Stimulated activated naive CD8-positive, alpha-beta T cell treated with anti-CD3 and anti-CD28 coated beads, Interleukin-15, Interleukin-2, amounts not matched to agents 100 ng/mL and 50 ng/mL, for 24 hours (primary cell): ENCODE data around the gene PPP1R13B.

Source experiments
- H3K27ac Mint-ChIP-seq: one replicate; pipeline ENCODE4 v1.8.0; 2021; ENCODE audit warnings: mild to moderate bottlenecking, mixed read lengths
- H3K27me3 Mint-ChIP-seq: one replicate; pipeline ENCODE4 v1.8.0; 2021; ENCODE audit warnings: mixed read lengths
- H3K36me3 Mint-ChIP-seq: one replicate; pipeline ENCODE4 v1.8.0; 2021; ENCODE audit warnings: low read depth, mixed read lengths
- H3K4me1 Mint-ChIP-seq: one replicate; pipeline ENCODE4 v1.8.0; 2021; ENCODE audit warnings: low read depth, mixed read lengths
- H3K4me3 Mint-ChIP-seq: one replicate; pipeline ENCODE4 v1.8.0; 2021; ENCODE audit warnings: mild to moderate bottlenecking, mixed read lengths
- H3K9me3 Mint-ChIP-seq: one replicate; pipeline ENCODE4 v1.8.0; 2021; ENCODE audit warnings: mixed read lengths

Gene PPP1R13B

DNA sequence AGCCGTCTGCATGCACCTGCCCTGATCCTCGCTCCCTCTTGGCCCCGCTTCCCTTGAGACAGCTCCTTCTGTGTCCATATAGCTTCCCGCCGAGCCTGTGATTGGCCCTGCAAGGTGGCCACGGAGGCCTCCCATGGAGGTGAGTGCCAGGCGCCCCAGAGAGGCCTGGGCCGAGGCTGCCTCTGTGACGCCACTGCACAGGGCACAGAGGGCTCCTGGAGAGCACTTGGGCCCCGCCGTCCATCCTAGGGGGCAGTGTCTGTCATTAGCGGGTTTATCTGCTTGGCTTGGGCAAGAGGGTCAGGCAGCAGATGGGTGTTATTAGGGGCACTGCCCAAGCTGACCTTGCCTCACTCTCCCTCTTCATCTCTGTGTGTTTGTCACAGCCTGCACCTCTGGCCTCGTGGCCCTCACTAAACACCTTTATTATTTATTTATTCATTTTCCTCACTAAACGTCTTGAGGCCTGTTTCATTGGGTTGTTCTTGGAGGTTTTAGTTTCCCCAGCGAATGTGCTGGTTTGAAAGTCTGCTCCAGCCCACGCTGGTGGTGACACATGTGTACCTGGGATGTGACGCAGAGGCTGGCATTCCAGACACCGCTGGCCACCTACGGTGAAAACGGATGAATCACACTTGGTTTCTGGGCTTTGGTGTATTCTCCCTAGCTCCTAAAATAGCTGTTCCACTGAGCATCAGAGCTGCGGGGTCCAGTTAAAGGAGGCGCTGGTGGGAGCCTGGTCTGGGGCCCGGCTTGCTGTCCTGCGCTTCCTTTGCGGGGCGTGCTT is 125.8 kb downstream of the PPP1R13B start:
- H3K4me1 Mint-ChIP-seq = peaks cover 39% of the 10 kb centered on the region
- no peaks in the 10 kb centered on the region for H3K36me3 Mint-ChIP-seq
- H3K27me3 Mint-ChIP-seq = no peaks in the 10 kb centered on the region
- no peaks in the 10 kb centered on the region for H3K9me3 Mint-ChIP-seq
- H3K4me3 Mint-ChIP-seq = no peak overlapping the region
- H3K27ac Mint-ChIP-seq = no peak overlapping the region

DNA sequence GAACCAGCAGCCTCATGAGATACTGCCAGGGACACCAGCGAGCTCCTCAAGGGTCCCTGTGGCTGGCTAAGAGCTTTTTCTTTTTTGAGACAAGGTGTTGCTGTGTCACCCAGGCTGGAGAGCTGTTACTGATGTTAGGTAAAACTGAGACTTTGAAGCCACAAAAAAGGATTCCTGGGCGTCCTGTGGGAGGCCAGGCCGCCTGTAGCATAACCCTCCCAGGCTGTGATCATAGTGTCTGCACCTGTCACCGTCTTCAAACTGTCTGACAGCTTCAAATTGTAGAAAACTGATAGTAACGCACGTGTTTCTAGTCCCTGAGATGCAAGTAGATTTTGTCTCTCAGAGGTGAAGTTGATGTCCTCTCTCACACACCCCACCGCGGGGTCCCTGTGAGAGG is 127.6 kb downstream of the PPP1R13B start:
- no peak overlapping the region for H3K27ac Mint-ChIP-seq
- H3K9me3 Mint-ChIP-seq = no peaks in the 10 kb centered on the region
- H3K27me3 Mint-ChIP-seq = no peaks in the 10 kb centered on the region
- no peak overlapping the region for H3K4me3 Mint-ChIP-seq
- H3K4me1 Mint-ChIP-seq = peaks cover 42% of the 10 kb centered on the region
- no peaks in the 10 kb centered on the region for H3K36me3 Mint-ChIP-seq

DNA sequence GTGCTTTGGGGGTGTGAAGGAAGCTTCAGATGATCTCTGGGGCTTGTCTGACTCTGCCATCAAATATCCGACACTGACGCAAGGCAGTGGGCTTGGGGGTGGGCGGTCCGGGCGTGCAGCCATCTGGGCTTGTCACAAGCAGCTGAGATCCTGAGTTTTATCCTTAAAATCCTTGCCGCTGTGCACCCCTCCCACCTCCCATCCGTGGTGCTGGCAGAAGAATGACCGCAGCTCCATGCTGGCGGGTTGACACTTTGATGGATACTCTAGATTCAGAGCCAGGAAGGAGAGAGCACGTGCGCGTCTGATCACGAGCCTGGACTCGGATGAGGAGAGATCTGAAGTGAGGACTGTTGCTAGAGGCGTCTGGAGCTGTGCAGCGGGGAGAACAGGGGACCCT is 128.8 kb downstream of the PPP1R13B start:
- H3K27ac Mint-ChIP-seq = no peak overlapping the region
- H3K27me3 Mint-ChIP-seq = no peaks in the 10 kb centered on the region
- H3K9me3 Mint-ChIP-seq = no peaks in the 10 kb centered on the region
- H3K4me1 Mint-ChIP-seq = peaks cover 50% of the 10 kb centered on the region
- H3K4me3 Mint-ChIP-seq = no peak overlapping the region
- H3K36me3 Mint-ChIP-seq = peaks cover 7% of the 10 kb centered on the region

DNA sequence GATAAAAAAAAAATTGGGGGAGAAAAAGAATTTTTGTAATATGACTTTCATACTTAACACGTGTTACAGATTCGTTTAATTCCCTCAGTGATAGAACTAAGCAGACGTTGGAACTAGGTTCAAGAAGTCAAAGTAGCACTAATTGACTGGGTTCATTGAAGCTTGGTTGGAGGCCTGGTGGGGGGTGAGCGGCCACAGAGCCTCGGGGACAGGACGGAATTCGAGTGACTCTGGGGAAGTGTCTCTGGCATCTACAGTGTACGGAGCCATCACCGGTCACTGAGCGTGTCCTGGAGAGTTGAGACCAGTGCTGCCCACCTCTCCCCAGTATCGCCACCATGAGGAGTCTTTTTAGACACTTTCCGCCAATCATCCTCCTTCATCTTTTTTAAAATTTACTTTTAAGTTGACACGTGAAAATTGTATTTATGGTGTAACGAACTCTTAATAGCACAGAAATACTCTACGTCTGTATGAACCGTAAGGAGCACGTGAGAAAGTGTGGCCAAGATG is 130.4 kb downstream of the PPP1R13B start:
- Mint-ChIP-seq H3K4me3 (peak overlapping the region; percentile 87), H3K9me3 (no peaks in the 10 kb centered on the region), H3K4me1 (peaks cover 59% of the 10 kb centered on the region), H3K27me3 (no peaks in the 10 kb centered on the region), H3K27ac (no peak overlapping the region), H3K36me3 (peaks cover 7% of the 10 kb centered on the region)

DNA sequence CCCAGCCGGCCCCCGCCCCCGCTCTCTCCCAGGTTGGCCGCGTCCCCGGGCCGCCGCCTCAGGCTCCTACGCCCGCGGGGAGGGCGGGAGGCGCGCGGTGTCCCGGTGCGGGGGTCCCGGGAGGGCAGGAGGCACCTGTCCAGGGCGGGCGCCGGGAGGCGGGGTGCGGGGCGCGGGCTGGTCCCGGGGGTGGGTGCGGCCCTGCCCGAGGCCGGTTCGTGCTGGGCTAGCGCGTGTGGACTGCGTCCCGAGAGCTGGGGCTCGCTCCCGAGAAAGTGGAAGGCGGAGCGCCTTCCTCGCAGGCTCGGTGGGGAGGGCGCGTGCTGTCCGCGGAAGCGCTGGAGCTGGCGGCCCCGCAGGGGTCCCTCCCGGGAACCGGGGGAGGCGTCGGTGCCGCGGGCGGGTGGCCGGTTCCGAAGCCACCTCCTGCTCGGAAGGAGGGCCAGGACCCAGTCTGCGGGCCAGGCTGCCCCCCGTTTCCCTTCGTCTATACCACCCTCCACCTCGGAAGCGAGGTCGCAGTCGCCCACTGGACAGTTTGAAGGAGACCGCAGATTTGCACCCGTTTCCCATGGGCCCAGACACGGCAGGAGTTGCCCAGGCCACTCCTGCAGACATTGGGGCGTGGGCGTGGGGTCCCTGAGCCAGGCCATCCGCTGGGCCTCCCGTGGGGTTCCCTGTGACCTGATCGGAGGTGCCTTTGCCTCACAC is 131.1 kb downstream of the PPP1R13B start:
- Mint-ChIP-seq H3K9me3 (no peaks in the 10 kb centered on the region), H3K27me3 (no peaks in the 10 kb centered on the region), H3K36me3 (peaks cover 7% of the 10 kb centered on the region), H3K4me1 (peaks cover 52% of the 10 kb centered on the region), H3K27ac (no peak overlapping the region), H3K4me3 (peak overlapping the region; percentile 87)

DNA sequence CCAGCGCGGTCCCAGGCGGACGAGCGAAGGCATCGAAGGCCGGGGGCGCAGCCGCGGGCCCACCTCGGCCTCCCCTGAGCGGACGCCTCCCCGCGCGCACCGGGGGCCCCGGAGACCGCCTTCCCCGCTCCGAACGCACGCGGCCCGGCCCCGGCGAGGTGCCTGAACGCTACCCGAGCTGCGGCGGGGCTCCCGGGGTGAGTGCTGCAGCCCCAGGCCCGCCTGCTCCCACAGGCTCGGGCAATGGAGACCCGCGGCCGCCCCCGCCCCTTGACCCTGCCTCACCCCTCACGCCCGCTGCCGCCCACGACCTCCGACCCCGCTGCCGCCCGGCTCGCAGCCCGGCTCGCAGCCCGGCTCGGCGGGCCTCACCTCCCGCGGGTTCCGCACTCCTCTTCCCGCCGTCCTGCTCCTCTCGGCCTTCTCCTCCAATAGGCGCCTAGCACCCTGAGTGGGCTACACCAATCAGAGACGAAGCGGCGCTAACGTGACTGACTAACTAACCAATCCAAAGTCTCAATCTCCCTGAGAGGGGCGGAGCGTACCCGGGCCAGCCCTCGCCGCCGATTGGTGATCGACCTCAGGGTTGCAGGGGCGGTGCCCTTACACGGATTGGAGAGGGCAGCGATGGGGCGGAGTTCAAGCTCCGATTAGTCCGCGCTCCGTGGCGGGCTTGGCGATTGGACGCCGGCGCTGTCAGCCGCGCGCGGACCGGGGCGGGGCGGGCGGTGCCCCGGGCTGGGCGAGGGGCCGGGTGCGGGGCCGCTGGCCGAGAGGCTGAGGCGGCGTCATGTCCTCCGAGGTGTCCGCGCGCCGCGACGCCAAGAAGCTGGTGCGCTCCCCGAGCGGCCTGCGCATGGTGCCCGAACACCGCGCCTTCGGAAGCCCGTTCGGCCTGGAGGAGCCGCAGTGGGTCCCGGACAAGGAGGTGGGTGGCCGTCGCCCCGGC is 132.0 kb downstream of the PPP1R13B start, which contains the start of the genes XRCC3 and ZFYVE21:
XRCC3 (minus strand) TSS at position 400 of the 949 bp plus-strand sequence. CDS start 4,364 bp downstream, outside the sequence.
ZFYVE21 (plus strand) TSS at position 759 of the 949 bp plus-strand sequence; CDS start at position 791, 32 bp downstream.
- Mint-ChIP-seq H3K27ac (peak within 1 kb of the TSS; percentile 94), H3K27me3 (no peaks in the 10 kb centered on the region), H3K4me1 (peaks cover 51% of the 10 kb centered on the region), H3K9me3 (no peaks in the 10 kb centered on the region), H3K36me3 (peaks cover 12% of the 10 kb centered on the region), H3K4me3 (peak within 1 kb of the TSS; percentile 87)

DNA sequence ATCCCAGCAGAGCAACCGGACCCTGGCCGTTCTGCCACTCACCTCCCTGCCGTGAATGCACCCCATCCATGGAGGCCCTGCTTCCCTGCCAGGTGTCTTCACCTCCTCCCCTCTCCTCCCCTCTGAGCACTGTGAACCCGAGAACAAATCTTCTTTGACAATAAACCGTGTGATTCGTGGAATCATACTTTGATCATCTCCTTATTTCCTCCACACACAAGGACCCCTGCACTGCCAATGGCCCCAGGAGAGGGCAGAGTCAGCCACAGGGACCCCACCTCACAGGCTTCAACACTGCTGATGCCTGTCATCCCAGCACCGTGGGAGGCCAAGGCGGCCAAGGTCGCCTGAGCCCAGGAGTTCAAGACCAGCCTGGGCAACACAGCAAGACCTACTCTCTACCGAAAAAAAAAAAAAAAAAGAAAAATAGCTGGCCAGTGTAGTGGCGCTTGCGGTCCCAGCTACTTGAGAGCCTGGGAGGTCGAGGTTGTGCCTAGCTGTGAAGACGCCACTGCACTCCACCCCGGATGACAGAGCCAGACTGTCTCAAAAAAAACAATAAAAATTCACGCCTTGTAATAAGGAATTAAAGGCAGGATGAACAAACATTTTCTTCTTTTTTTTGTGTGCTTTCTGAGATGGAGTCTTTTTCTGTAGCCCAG is 133.2 kb downstream of the PPP1R13B start:
- H3K36me3 Mint-ChIP-seq = peaks cover 18% of the 10 kb centered on the region
- H3K27ac Mint-ChIP-seq = peak overlapping the region; percentile 80
- no peaks in the 10 kb centered on the region for H3K27me3 Mint-ChIP-seq
- H3K4me3 Mint-ChIP-seq = peak overlapping the region; percentile 87
- peaks cover 40% of the 10 kb centered on the region for H3K4me1 Mint-ChIP-seq
- no peaks in the 10 kb centered on the region for H3K9me3 Mint-ChIP-seq

DNA sequence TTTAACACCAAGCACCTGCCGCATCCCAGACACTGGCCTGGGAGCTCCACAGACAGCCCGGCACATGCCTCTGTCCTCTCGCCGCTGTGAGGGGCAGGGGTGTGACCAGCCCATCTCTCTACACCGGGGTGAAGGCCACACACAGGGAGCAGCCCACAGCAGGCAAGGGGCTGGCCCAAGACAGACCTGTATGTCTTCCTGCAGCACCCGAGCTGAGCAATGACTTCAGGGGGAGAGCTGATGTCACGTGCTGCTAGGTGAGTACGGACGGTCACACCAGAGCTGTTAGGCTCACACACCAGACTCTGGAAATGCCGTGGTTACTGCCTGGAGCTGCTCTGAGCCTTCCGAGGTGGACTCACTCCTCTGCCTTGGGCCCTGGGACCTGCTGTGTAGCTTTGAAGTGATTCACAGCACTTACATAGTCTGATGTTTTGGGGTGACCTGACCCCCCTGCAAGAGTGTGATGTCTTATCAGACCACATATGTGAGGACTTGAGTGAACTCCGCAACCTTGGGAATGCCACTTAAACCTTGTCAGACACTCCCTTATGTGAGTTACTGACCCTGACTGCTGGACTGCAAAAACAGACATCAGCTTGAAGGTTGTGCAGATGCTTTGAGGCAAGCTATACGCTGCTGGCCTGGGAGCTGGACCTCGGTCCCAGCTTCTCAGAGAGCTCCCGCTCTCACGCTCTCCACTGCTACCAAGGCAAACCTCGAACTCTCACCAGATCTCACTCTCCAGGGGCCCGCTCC is 133.9 kb downstream of the PPP1R13B start:
- H3K36me3 Mint-ChIP-seq = peaks cover 25% of the 10 kb centered on the region
- peak overlapping the region; percentile 80 for H3K27ac Mint-ChIP-seq

DNA sequence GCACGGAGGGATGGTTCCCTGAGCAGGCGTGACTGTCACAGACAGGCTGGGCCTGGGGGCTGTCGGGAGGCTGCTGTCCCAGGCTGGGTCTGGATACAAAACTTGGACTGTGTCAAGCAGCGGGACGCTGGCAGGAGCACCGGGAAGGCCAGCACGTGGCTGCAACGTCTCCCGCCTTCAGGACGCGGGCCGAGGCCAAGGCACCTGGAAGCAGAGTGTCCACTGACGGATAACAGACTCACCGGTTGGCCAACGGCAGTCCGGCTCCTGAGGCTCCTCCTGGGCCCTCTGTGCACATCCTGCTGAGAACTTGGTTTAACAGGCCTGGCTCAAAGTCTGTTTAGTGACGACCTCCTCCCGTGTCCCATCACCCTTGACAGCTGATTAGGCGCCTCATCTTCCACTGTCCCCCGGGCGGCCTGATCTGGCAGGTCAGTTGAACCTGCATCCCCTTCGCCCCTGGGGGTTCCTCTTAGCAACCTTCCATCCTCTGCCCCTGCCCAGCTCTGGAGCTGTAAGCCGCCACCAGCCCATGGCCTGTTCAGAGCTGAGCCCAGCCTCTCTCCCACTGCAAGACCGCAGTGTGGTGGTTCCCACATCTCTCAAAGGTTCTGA is 134.6 kb downstream of the PPP1R13B start:
- Mint-ChIP-seq H3K27ac (peak overlapping the region; percentile 36), H3K36me3 (peaks cover 28% of the 10 kb centered on the region), H3K4me1 (peaks cover 31% of the 10 kb centered on the region), H3K27me3 (no peaks in the 10 kb centered on the region), H3K9me3 (no peaks in the 10 kb centered on the region), H3K4me3 (peak overlapping the region; percentile 6)

More for the DNA sequence above, 133.9 kb downstream of the PPP1R13B start:
- Mint-ChIP-seq H3K4me1 (peaks cover 34% of the 10 kb centered on the region), H3K9me3 (no peaks in the 10 kb centered on the region), H3K27me3 (no peaks in the 10 kb centered on the region), H3K4me3 (peak overlapping the region; percentile 87)

DNA sequence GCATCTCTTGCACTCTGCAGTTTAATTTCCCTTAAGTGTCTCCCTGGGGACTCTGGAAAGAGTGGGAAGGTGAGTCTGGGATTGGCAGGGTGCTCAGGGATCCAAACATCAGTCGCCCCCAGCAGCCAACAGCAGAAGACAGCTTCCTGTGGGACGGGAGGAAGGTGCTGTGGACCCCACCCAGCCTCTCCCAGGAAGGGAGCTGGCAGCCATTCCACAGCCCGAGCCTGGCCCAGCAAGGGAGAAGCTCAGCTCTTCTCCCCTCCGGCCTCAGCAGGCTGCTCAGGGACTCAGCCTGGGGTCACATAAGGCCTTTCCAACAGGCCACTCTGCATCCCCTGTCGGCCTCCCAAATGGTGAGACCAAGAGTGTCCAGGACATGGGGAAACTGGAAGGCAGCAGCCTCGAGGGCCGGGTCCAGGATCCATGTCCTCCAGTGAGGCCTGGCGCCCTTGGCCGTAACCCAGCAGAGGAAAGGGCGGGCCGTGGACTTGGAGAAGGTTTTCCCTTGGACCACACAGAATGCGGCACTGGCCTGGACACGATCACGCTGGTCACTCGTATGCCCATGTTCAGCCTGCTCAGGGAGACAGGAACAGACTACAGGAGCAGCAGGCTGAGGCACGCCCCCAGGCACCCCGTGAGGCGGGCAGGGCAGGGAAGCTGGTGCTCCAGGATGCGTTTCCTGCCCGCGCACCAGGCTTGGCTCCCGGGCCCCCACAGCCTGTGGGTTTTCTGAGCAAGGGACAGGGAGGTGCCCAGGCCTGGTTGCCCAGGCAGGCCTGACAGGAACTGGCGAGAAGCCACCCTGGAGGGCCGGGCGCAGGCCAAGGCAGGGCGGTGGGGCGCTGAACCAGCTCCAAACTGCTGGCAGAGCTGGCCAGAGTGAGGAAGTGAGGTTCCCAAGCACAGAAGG is 135.6 kb downstream of the PPP1R13B start:
- no peak overlapping the region for H3K4me3 Mint-ChIP-seq
- peaks cover 28% of the 10 kb centered on the region for H3K36me3 Mint-ChIP-seq
- no peaks in the 10 kb centered on the region for H3K27me3 Mint-ChIP-seq
- peaks cover 23% of the 10 kb centered on the region for H3K4me1 Mint-ChIP-seq
- H3K27ac Mint-ChIP-seq = peak overlapping the region; percentile 36
- no peaks in the 10 kb centered on the region for H3K9me3 Mint-ChIP-seq

DNA sequence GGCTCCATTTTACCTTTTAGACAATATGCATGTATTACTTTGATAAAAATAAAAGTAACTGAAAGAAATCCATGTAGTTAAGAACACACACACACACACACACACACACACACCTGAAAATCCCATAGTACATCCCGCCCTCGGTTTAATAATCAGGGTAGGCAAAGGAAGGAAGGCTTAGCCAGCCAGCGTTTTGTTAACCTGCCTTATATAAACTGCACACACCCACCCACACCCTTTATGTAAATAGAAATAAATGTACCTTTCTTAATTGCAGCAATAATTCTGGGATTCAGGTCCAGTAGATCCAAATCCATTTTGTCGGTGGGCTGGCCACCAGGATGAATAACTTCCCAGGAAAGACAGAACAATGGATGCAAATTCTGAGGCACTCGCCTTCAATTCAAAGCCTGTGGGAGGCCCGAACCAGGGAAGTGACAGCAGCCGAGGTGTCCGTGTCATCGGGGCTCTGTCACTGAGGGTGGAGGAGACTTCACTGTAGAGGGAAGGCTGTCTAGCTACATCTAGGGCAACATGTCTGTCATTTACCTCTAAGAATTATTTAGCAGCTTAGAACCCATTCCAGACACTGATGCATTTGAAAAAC is 136.5 kb downstream of the PPP1R13B start:
- Mint-ChIP-seq H3K4me1 (peaks cover 20% of the 10 kb centered on the region), H3K27me3 (no peaks in the 10 kb centered on the region), H3K9me3 (no peaks in the 10 kb centered on the region), H3K36me3 (peaks cover 28% of the 10 kb centered on the region), H3K27ac (no peak overlapping the region), H3K4me3 (no peak overlapping the region)

DNA sequence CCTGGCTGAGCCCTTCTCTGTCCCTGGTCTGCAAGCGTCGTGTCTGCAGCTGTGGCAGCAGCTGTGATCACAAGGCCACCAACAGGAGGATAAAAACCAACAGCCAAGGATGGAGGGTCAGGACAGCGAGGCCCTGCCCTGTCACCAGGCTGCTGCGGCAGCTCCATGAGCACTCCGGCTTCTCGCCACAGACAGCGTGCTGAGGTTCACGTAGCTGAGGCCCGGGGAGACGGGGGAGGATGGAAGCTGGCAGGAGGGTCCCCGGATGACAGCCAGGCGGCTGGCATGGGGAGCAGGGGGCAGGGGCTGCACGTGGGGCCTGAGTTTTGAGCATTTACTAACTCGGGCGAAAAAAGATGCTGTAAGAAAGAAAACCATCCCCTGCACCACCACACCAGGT is 137.6 kb downstream of the PPP1R13B start:
- no peak overlapping the region for H3K27ac Mint-ChIP-seq
- H3K4me1 Mint-ChIP-seq = peaks cover 17% of the 10 kb centered on the region
- H3K36me3 Mint-ChIP-seq = peaks cover 35% of the 10 kb centered on the region
- H3K4me3 Mint-ChIP-seq = no peak overlapping the region
- no peaks in the 10 kb centered on the region for H3K27me3 Mint-ChIP-seq
- H3K9me3 Mint-ChIP-seq = no peaks in the 10 kb centered on the region
